ACHN (cell line): ENCODE results near the gene C1QTNF5.

Source experiments
- DNase-seq: peaks from one replicate; pipeline ENCODE4 v3.0.0-alpha.2; 2015
- in situ Hi-C: cut with HindIII; loops from 2 replicates; pipeline ENCODE4 v1.10.0; 2017; ENCODE audit warnings: low sequenced_read_pairs, low pct_ligation_motif_present, low pct_unique_long_range_greater_than_20kb

Gene C1QTNF5

GRCh38 chr11:119307974-119308373, 32.7 kb downstream of the C1QTNF5 start:
- DNase-seq: no peak
- in situ Hi-C loops: no loop called here

DNA sequence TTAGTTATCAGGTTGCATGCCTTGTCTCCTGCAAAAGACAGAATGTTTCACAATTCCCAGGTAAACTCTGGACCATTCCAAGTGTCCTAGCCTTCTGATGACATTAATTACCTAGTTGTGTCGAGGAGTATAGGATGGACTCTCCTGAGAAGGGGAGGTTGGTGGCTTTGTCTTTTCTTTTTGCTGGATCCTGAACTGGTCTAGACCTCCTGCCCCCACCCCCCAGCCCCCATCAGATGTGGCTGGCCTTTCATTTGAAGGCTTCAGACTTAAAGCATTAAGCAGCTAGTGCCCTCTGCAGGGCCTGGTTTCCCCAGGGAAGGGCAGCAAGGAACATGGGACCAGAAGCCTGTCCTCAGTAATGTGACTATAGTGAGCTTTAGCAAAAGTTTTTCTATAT, 33.5 kb downstream of the C1QTNF5 start:
- peak; percentile 9 for DNase-seq

DNA sequence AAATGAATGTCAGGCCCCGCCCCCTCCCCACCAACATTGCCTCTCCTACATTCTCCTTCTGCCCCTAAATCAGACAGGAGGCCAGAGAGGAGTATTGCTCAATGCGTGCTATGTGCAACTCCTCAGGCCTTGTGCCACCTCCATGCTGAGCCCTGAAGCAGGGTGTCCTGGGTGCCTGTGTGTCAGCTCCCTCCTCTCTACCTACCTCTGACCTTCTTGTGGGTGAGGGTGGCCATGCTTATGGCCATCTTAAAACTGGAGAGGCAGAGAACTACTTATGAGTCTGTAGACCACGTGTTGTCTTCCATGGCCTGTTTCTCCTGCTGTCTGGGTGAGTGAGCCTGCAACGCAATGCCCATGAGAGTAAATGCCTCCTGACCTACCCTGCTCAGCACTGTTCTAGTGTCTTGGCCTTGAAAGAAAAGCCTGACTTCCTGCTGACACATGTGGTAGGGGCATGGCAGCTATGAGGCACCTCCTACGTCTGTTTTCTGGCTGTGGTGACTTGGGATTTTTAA, 34.3 kb downstream of the C1QTNF5 start:
- in situ Hi-C loops: no loop called here
- no peak for DNase-seq

More for the DNA sequence above, 33.5 kb downstream of the C1QTNF5 start:
- in situ Hi-C loops: no loop called here

DNA sequence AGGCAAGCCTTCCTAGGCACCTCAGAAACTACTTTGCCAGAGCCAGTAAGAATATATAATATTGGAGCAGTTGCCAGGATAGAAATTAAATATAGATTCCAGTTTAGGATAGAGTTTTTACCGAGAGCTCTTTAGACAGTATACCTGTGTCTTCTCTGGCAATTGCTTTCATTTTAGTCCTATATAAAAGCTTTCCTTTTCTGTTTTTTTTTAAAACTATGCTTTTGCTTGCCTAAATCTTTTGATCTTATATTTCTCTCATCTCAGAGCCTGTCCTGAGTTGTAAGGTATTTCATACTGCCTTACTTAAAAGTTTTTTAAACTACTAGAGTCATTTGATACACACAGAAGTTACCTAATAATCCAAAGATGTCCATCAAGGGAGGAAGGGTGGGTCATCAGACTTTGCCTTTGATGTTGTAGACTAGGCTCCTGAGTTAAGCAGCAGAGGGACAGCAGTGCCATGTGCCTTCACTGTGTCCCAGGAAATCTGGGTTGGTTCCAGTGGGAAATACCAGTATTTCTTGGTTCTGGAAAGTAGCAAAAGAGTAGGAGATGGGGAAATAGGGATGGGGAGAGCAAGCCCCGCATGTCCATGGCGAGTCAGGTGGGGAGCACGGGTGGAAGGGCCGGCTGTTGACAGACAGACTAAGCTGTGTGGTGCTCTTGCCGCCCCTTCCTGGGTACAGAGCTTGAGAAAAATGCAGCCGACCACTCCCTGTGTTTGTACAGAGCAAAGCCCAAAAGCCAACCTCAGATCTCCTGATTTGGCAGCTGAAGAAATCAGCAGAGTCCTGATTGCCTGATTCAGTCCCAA, 34.9 kb downstream of the C1QTNF5 start:
- no peak for DNase-seq
- in situ Hi-C loops: no loop called here

DNA sequence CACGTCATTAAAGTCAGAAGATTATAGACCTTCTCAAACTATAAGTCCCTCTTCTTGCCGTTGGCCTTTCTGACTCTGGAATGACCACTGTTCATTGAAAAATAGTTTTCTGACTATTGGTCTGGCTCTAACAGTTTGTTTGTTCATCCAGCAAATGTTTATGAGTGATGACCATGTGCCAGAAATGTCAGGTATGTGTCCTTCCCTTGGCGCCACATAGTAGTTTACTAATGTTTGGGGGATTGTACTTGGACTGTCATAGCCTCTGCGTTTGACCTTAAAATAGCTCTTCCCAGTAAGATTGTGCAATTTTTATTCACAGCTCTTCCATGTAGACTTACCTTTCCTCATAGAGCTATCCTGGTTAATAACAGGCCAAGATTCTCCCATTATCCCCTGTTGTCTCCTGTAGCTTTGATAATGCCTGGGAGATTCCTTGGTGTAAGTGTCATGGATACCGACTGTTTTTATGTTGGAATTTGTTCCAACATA, 37.4 kb downstream of the C1QTNF5 start:
- no peak for DNase-seq
- in situ Hi-C loops: no loop called here

DNA sequence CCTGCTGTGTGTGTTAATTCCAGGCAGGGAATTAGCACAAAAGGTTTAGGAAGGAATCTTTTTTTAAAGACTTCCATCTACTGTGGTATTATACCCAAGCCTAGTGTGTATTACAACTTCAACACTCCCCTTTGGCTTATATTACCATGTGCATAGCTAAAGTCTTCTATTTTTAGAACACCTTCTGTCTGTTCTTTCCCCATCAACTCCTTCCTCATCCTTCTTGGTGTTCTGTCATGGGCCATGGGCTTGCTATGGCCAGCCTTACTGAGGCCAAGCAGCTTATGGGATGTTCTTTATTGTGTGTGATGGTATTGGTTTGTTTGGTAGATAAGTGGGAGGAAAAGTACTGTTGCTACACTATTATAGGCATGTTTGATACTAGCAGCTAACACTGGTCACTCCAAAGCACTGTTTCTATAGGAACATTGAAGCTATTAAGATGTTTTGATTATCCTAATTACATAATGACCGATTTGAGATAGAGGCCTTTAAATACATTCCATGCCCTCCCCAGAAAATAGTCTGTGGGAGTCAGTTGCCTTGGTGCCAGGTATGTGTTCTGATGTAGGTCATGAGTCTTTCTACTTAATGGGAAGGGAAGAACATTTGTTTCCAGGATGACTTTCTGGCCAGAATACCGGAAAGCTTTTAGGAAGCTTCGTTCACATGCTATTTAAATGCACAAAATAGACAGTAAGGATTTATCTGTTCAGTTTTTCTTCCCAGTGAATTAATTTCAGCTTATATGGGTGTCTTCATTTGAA, 40.3 kb downstream of the C1QTNF5 start:
- DNase-seq: no peak
- in situ Hi-C loops: no loop called here

DNA sequence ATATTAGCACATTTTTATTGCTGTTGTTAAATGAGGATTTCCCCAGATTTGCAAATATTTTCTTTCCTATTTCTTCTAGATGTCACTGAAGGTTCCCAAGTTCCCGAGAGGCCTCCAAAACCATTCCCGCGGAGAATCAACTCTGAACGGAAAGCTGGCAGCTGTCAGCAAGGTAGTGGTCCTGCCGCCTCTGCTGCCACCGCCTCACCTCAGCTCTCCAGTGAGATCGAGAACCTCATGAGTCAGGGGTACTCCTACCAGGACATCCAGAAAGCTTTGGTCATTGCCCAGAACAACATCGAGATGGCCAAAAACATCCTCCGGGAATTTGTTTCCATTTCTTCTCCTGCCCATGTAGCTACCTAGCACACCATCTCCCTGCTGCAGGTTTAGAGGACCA, 41.3 kb downstream of the C1QTNF5 start:
- no peak for DNase-seq
- in situ Hi-C loops: no loop called here

GRCh38 chr11:119298726-119299125, 42.0 kb downstream of the C1QTNF5 start:
- no peak for DNase-seq
- in situ Hi-C loops: no loop called here

- in situ Hi-C loops: no loop called here
- no peak for DNase-seq
Observed at GRCh38 chr11:119297938-119298337, 42.7 kb downstream of the C1QTNF5 start.

DNA sequence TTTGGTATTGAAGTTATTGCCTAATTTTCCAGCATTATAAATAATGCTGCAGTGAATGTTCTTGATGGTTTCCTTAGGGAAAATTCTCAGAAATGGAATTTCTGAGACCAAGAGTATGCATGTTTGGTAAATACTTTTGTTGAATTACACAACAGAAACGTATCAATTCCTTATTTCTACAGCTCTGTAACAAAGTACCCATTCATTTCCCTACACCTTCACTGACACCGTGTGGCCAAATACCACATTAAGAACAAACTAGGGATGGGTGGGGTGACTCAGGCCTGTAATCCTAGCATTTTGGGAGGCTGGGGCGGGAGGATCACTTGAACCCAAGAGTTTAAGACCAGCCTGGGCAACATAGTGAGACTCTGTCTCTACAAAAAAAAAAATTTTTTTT, 45.5 kb downstream of the C1QTNF5 start:
- in situ Hi-C loops: no loop called here
- DNase-seq: no peak

DNA sequence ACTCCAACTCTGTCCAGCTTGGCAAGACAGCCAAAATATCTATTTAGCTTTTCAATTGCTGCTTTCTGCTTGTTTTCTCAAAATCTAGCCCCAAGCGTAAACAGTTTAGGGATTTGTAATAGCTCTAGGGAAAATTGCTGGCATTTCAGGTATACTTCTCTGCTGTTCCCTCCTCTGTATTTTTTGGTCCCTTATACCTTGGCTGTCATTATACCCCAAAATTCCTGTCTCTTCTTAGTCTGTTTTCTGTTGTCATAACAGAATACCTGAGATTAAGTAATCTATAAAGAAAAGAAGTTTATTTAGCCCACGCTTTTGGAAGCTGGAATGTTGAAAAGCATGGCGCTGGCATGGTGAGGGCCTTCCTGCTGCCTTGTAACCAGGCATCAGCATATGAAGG, 47.2 kb downstream of the C1QTNF5 start:
- in situ Hi-C loops: no loop called here
- DNase-seq: no peak

DNA sequence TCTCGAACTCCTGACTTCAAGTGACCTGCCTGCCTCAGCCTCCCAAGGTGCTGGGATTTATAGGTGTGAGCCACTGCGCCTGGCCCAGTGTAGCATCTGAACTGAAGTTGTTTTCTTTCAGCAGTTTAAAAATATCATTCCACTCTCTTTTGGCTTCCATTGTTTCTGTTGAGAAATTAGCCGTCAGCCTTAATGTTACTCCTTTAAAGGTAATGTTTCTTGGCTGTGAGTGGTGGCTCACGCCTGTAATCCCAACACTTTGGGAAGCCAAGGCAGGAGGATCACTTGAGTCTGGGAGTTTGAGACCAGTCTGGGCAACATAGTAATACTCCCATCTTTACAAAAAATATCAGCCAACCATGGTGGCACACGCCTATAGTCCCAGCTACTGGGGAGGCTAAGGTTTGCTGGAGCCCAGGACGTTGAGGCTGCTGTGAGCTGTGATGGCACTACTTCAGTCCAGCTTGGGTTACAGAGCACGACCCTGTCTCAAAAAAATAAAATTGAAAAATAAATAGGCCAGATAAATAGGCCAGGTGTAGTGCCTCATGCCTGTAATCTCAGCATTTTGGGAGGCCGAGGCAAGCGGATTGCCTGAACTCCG, 49.7 kb downstream of the C1QTNF5 start:
- DNase-seq: no peak
- in situ Hi-C loops: no loop called here
